Testis (tissue), 3 donors: ENCODE measurements around the gene BCL11A. TPM values are rescaled to one million over a fixed set of nuclear protein-coding genes. Genes with fewer than 3 reads are reported as not detected.

Source experiments
- DNase-seq: peaks from one replicate; pipeline ENCODE4 v3.0.0-alpha.2; 2019
- H3K27ac ChIP-seq, 2 donors: fragments of 200-600 bp; sonication (generic); one replicate each; pipeline ENCODE4 v1.5.1; 2019
- H3K27me3 ChIP-seq: fragments of 200-600 bp; sonication (generic); one replicate; pipeline ENCODE4 v1.5.1; 2019
- H3K36me3 ChIP-seq: fragments of 200-600 bp; sonication (generic); one replicate; pipeline ENCODE4 v1.5.1; 2017; ENCODE audit warnings: low read depth; ENCODE audit errors: missing control alignments
- H3K4me1 ChIP-seq: fragments of 200-600 bp; sonication (generic); one replicate; pipeline ENCODE4 v1.5.1; 2019
- H3K4me3 ChIP-seq, 2 donors: fragments of 200-600 bp; sonication (generic); one replicate each; pipeline ENCODE4 v1.5.1; 2017 to 2019
- H3K9me3 ChIP-seq: fragments of 200-600 bp; sonication (generic); one replicate; pipeline ENCODE4 v1.5.1; 2017
- POLR2A ChIP-seq: fragments of 450-650 bp; IDR thresholded peaks from one replicate; pipeline ENCODE4 v1.6.1; 2017; ENCODE audit warnings: antibody characterized with exemption, mild to moderate bottlenecking, moderate library complexity
- WGBS, 2 donors: methylation state at CpG; one replicate each; pipeline ENCODE4 v1.1.5; 2018; 5-methylcytosine and 5-hydroxymethylcytosine counted together
- intact Hi-C: fragments of 100-400 bp; cut with DNase I; formaldehyde crosslinking; loops from one replicate; pipeline ENCODE4 v1.15.1; 2023; ENCODE audit warnings: low total_unique reads
- polyA plus RNA-seq: library from polyadenylated mRNA; stranded (reverse); fragments of 350-450 nt; fragmentation: Illumina TruSeq; extraction: RNeasy Lipid Tissue Mini Kit (QIAGEN cat#74804); gene quantifications from one replicate; pipeline ENCODE4 v1.2.3, GENCODE V29; 2014; ENCODE audit warnings: low read depth, low replicate concordance; ENCODE audit not compliant: insufficient read depth
- total RNA-seq, 2 donors: library from RNA; depleted of rRNA; stranded (reverse); fragments of >200 nt; gene quantifications; one replicate each; pipeline ENCODE4 v1.2.3, GENCODE V29; 2016
- TF ChIP-seq, protein P1 (sequence below), 3 experiments: fragments of 450-650 bp in 2 of 3; fragments of 200-600 bp in 1 of 3; sonication (generic) in 1 of 3; IDR thresholded peaks; one replicate each; pipeline ENCODE4 v1.5.1; 2016 to 2019; ENCODE audit warnings: antibody characterized with exemption in 3 of 3, mild to moderate bottlenecking in 2 of 3, moderate library complexity in 1 of 3

BCL11A gene
- total and polyA plus RNA-seq, 3 donors from 2014 or later = 4.1 to 11.6 (median 5.1) TPM

DNA sequence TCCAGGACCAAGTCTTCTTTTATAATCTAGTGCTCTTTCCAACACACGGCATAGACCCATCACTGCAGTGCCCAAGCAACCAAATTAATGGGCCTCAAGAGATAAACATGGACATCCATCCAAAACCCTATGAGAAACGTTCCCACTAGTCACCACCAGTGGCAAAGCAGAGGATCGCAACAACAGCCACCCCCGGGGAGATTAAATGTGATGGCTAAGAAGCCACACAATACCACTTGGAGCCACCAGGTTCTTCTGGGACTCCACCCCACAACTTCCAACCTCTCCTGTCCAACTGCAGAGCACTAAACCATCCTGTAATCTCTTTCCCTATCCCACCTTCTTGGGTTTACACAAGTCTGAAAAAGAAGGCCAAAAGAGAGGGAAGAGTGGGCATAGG, 123.8 kb downstream of the BCL11A start:
- Histone ChIP-seq H3K27ac (no peak overlapping the region), H3K36me3 (no peaks in the 10 kb centered on the region), H3K27me3 (no peaks in the 10 kb centered on the region), H3K4me1 (no peaks in the 10 kb centered on the region), H3K9me3 (no peaks in the 10 kb centered on the region), H3K4me3 (no peak overlapping the region)
- WGBS, 2 donors = 63 to 73% methylated on average over 4 of the region's 4 CpGs
- no peak for DNase-seq
- TF ChIP-seq POLR2A = no peak
- TF ChIP-seq, protein P1, sequence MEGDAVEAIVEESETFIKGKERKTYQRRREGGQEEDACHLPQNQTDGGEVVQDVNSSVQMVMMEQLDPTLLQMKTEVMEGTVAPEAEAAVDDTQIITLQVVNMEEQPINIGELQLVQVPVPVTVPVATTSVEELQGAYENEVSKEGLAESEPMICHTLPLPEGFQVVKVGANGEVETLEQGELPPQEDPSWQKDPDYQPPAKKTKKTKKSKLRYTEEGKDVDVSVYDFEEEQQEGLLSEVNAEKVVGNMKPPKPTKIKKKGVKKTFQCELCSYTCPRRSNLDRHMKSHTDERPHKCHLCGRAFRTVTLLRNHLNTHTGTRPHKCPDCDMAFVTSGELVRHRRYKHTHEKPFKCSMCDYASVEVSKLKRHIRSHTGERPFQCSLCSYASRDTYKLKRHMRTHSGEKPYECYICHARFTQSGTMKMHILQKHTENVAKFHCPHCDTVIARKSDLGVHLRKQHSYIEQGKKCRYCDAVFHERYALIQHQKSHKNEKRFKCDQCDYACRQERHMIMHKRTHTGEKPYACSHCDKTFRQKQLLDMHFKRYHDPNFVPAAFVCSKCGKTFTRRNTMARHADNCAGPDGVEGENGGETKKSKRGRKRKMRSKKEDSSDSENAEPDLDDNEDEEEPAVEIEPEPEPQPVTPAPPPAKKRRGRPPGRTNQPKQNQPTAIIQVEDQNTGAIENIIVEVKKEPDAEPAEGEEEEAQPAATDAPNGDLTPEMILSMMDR (IDR thresholded peaks at IDR 0.05) = no peak
- intact Hi-C loops = no loop called here

DNA sequence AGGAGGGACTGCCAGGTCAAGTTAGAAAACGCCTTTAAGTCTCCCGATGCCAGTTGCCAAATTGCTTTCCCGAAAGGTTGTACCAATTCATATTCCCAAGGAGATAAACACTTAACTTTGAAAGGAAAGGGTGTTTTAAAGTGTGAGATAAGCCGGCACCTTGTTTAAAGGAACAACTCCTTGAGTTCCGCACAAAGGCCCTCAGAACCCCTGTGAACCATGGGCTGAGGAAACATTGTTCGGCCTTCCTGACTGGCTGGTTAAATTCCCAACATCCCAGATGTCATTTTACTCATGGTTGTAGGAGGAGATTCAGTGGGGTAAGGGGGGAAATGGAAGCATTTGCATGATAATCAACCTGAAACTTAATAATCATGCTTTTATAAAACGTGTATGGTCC, 126.6 kb downstream of the BCL11A start:
- 83 to 89% methylated on average over 7 of the region's 7 CpGs for WGBS, 2 donors
- Histone ChIP-seq H3K9me3 (no peaks in the 10 kb centered on the region), H3K4me3 (no peak overlapping the region), H3K27ac (no peak overlapping the region), H3K36me3 (no peaks in the 10 kb centered on the region), H3K4me1 (no peaks in the 10 kb centered on the region), H3K27me3 (no peaks in the 10 kb centered on the region)
- DNase-seq = no peak
- TF ChIP-seq, protein P1 (IDR thresholded peaks at IDR 0.05) = no peak
- no peak for TF ChIP-seq POLR2A
- intact Hi-C loops = no loop called here

DNA sequence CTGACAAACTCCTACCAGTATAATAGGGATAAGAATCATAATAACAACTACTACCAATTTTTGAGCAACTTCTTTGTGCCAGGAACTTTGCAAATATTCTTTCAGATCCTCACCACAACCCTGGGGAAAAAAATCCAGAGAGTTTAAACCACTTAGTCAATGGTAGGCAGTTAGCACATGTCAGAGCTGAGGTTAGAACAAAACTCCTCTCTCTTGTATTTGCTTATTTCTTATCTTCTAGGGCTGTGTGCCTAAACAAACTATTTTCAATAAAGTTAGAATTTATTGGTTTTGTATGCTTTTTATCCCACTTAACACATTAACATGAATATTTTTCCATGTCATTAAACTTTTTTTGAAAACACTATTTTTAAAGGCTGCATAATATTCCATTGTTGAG, 127.1 kb downstream of the BCL11A start:
- Histone ChIP-seq H3K27me3 (no peaks in the 10 kb centered on the region), H3K36me3 (no peaks in the 10 kb centered on the region), H3K4me3 (no peak overlapping the region), H3K4me1 (no peaks in the 10 kb centered on the region), H3K9me3 (no peaks in the 10 kb centered on the region), H3K27ac (no peak overlapping the region)
- intact Hi-C loops = no loop called here
- DNase-seq = no peak
- TF ChIP-seq, protein P1 (IDR thresholded peaks at IDR 0.05) = no peak
- no peak for TF ChIP-seq POLR2A

DNA sequence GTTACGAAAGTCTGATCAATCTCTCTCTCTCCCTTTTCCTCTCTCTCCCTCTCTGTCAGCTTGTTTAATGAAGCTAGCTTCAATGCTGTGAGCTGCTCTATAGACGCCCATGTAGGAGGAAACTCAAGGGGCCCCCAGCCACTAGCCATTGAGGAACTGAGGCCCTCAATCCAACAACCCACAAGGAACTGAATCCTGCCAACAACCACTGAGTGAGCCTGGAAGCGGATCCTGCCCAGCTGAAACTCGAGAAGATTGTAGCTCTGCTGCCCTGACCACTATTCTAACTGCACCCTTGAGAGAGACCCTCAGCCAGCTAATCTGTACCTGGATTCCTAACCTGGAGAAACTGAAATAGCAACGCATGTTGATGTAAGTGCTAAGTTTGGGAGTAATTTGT, 129.2 kb downstream of the BCL11A start:
- Histone ChIP-seq H3K27ac (no peak overlapping the region), H3K9me3 (no peaks in the 10 kb centered on the region), H3K27me3 (no peaks in the 10 kb centered on the region), H3K4me1 (no peaks in the 10 kb centered on the region), H3K36me3 (no peaks in the 10 kb centered on the region), H3K4me3 (no peak overlapping the region)
- intact Hi-C loops = no loop called here
- DNase-seq = no peak
- TF ChIP-seq, protein P1 (IDR thresholded peaks at IDR 0.05) = no peak
- TF ChIP-seq POLR2A = no peak
- WGBS, 2 donors = 65 to 67% methylated on average over 5 of the region's 5 CpGs

DNA sequence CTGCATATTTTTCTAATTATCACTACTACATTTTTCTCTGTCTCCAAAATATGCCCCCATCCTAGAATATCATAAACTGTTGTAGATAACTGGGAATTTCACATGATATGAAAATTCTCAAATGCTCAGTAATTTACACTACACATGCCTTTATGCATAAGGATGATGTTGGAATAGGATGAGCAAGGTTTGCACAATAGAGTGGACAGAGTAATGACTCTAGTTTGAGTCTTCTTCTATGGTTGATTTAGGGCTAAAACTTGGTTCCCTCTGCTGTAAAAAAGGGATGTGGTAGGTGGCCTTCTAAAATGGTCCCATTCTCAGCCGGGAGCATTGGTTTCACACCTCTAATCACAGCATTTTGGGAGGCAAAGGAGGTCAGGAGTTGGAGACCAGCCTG, 129.9 kb downstream of the BCL11A start:
- no peak for DNase-seq
- intact Hi-C loops = no loop called here
- no peaks in the 10 kb centered on the region for H3K4me1 ChIP-seq
- no peak overlapping the region for H3K27ac ChIP-seq
- no peaks in the 10 kb centered on the region for H3K36me3 ChIP-seq
- H3K4me3 ChIP-seq = no peak overlapping the region
- H3K9me3 ChIP-seq = no peaks in the 10 kb centered on the region
- 69 to 70% methylated on average over 1 of the region's 1 CpG for WGBS, 2 donors
- H3K27me3 ChIP-seq = no peaks in the 10 kb centered on the region
- TF ChIP-seq, protein P1 (IDR thresholded peaks at IDR 0.05) = no peak
- TF ChIP-seq POLR2A = no peak
